HG02943 (cell line): Measurements from ENCODE around the gene SBF2.

Experiments
- ATAC-seq: cut with Tn5 transposase; IDR thresholded peaks from one replicate; pipeline ENCODE4 v1.9.1; 2021; ENCODE audit warnings: mild to moderate bottlenecking, low read depth, moderate library complexity; ENCODE audit not compliant: unreplicated experiment

SBF2 gene

DNA sequence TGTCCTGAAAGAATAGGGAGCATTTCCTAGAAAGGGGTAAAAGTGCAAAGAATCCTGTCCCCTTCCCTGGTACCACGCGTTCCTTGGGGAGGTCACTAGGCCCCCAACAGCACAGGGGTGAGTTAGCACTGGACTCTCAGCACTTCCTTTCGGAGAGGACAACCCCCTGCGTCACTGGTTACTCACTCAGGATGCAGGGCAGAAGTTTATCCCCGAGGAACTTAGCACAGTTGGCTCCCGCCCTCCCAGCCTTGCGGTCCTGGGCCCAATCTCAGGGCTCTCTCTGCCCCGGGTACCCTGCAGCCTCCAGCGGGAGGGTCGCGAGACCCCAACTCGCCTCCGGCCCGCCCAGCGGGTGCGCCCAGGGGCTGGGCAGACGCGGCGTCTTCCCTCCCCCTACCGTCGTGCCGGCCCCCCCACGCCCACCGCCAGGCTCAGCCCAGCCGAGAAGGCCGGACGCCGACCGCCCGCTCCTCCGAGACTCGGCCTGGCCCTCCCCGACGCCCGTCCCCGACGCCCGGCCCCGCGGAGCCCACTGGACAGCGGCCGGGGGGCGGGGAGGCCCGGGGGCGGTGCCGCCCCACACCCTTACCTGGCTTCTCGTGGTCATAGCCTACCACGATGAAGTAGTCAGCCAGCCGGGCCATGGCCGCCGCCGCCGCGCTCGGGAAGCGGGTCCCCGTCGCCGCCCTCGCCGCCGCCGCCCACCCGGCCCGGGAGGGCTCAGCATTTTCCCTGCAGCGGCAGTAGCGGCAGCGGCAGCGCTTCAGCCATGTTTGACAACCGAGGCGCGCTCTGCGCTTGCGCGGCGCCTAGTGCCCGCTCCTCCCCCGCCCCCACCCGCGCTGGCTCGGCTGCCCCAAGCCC, at the start of gene SBF2:
SBF2 (minus strand) TSS at position 797 of the 867 bp plus-strand sequence; CDS start at position 647, 150 bp downstream.
- ATAC-seq: no peak

DNA sequence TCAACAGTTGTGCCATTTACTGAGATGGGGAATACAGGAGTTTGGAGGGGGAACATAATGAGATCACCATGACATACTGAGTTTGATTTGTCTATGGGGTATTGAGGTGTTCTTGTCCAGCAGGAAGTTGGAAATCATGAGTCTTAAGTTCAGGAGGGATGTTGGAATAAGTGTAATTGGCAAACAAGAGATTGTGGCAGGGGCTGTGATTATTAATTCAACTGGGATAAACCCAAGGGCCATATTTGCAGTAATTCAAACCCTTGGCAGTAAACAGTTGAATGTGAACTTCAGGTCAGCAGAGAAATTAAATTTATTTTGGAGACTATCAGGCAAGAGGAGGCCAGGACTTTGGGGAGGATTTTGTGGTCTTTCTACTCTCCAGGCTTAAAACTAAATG, 44.3 kb upstream of the SBF2 start:
- no peak for ATAC-seq

DNA sequence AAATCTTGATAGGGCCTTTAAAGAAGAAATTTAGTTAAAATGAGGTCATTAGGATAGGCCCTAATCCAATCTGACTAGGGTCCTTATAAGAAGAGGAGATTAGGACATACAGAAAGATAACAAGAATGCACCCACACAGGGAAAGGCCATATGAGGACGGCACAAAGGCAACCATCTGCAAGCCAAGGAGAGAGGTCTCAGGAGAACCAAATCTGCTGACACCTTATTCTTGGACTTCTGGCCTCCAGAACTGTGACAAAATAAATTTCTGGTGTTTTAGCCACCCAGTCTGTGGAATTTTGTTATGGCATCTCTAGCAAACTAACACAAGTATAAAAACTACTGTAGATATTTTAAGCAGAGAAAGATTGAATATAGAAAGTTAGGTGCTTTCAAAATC, 39.5 kb upstream of the SBF2 start:
- no peak for ATAC-seq

DNA sequence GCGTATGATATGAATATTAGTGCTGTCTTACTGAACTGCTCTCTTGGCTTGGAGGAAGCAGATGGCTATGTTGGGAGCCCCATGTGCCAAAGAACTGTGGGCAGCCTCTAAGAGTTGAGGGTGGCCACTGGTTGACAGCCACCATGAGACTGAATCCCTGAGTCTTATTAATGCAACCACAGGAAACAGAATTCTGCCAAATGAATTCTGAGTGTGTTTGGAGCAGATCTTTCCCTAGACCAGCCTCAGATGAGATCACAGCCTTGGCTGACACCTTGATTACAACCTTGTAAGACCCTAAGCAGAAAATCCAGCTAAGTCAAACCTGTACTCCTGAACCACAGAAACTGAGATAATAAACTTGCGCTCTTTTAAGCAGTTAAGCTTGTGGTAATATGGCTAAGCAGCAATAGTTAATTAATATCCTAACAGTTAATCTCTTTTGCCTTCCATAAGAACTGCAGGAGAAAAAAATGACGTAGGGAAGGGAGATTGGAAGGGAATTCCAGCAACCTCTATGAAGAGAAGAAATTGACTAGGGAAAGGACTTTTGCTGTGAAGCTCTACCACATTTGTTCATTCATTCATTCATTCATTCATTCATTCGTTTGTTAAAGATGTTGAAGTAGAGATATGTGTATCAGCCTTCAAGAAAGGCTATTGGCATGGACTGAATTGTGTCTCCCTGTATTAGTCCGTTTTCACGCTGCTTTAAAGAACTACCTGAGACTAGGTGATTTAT, 37.7 kb upstream of the SBF2 start:
- ATAC-seq: no peak

DNA sequence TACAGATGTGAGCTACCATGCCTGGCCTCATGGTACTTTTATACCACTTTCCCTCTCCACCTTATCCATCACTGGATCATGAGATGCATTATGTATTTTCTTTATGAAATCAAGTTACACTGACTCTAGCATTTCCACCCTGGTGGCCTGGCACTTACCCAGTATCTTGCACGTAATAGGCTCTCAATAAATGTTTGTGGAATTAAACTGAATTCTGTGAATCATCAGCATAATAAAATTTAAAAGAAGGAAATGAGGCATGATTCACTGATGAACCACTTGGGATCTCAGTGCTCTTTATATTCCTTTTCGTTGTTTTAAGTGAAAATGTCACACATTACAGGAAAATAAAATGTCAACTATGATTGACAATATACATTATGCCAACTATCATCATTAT, 35.9 kb upstream of the SBF2 start:
- no peak for ATAC-seq

DNA sequence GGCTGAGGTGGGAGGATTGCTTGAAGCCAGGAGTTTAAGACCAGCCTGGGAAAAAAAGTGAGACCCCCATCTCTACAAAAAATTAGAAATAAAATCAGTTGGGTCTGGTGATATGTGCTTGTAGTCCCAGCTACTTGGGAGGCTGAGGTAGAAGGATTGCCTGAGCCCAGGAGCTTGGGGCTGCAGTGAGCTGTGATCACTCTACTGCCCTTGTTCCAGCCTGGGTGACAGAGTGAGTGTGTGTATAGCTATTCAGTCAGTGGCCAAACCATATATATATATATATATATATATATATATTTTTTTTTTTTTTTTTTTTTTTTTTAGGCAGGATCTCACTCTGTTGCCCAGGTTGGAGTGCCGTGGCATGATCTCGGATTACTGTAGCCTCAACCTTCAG, 35.3 kb upstream of the SBF2 start:
- ATAC-seq: no peak

DNA sequence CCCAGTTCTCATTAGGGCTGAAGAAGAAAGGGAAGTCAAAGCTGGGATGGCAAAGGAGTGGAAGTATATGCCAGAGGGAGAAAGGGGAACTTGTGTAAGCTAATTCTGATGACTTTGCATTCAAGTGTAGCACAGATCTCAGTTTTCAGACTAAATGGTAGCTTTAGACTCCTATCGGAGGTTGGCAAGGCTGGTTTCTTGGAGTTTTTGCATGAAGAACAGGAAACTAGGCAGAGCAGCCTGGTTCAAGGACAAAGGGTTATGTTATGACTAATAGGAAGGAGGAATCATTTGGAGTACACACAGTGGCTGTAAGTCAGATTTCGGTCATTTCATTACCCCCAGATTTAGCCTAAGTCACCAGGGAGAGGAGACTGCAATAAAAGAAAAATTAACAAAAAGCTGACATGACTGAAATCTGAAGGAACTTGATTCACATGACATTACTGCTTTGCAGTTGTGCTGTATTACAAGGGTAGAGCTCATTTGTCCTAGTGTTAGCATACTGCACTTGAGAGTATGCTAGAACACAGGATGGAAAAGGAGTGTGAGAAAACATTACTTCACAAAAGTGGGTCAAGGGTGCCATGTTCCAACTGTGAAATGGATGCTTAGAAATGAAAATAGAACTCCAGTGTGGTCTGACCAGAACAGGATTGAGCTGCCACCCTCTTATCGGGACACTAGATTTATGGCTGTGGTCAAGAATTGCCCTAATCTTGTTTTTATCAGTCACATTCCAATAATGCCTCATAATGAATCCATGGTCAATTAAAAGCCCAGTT, 34.5 kb upstream of the SBF2 start:
- ATAC-seq: no peak

DNA sequence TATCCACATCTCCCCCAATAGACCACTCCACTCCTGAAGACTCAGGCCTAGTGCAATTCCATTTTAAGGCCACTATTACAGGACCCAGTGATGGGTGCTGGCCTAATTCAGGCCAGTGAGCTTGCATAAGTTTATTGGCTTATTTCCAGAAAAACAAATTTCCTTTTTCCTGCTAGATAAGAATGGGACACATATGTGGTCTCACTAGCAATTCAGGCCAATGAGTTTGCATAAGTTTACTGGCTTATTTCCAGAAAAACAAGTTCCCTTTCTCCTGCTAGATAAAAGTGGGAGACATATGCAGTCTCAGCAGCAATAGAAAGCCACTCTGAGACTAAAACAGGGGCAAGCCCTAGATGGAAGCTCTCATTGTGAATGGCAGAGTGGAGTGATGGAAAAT, 33.2 kb upstream of the SBF2 start:
- no peak for ATAC-seq

DNA sequence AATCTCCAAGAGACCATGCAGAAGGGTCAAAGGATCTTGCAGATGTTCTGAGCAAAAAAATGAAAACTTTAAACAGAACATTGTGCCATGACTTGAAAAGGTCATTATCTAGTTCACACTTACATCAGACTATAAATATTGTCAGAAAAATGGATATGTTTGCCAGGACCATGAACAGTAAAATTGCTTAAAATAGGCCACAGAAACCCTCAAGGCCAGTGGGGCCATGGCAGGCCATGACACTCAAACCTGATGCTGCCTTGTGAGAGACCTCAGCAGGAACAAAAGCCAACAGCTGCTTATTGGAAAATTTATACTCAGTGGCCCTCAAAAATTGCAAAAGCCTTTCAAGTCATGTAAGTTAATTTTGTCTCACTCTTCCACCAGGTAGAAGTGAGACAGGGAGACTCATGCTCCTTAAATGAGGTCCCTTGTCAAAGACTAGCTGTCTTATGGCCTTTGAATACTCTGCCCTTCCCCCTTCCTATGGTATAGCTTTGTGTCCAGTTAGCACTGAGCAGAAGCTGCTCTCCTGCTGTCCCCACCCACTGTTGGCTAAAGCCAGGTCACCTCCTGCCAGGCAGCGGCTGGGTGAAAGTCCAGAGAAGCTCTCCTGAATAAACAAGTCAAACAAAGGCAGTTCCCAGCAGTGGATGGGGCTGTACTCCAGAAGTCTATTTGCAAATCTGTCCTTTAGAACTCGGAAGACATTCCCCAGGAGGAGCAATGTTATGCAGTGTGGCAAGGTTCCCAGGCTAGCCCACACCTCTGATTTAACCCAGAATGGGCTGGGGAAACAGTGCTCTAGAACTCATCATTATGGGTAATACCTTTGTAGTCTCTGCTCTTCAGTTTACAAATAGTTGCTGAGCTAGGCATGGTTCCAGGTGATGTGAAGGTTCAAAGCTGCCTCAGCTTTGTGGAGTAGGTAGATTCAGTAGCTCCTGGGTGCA, 32.3 kb upstream of the SBF2 start:
- ATAC-seq: no peak

DNA sequence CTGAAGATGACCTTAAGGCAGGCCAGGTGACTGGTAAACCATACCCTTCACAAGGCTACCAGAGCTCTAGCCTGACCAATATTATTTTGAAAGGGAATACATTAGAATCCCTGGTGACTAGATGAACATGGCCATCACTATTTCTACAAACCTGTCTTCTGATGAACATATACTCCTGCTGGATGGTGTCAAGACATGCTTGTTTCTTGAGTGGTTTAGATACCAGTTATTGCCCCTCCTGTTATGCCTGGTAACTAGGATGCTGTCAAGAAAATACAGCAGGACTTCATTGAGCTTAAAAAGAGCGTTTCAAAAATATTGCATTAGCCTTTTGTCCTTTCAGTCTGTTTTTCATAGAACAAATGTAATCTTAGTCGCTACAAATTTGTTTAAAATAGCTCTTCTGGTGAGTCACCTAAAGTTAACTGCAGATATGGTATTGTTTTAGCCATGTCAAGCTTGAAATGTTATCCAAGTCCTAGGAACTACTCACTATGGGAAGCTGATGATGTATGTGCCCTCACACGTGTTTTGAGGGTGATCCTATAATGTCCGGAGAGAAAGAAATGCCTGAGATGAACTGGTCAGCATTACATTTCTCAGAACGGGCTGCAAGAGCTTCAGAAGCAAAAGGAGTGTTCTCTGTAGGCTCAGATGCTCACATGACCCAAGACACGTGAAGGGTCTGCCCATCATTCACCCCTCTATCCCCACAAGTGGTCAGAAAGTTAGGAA, 31.4 kb upstream of the SBF2 start:
- no peak for ATAC-seq

DNA sequence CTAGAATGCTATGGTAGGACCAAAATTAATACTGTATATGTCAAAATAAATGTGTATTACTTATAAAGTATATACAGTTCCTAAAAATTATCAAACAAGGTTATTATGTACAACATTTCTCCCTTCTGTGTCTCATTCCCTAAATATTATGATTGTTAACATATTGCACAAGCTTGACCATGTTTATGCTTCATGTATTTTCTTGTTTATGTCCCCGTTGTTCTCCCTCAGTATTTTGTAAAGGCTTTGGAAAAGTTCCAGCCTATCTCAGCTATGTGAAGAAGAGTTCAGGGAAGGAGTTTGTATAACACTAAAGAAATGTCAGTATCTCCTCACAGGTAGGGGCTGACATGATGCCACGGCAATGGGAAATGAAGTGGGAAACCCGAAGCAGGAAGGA, 30.5 kb upstream of the SBF2 start:
- ATAC-seq: no peak

DNA sequence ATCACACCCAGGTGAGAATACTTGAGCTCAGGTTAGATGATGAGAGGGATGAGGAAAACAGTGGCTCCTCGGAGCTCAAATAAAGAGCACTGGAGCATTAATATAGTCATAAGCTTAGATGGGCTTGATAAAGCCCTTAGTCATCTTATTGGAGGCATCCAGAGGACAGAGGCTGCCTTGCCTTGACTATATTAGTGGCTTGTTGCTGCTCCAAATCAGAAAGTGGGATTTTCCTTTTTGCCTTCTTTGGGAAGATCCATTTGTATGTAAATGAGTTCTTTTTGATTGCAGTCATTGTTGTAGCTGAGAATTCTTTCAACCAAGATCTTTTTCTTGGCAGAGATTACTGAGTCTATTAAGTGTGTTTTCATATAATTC, 29.8 kb upstream of the SBF2 start:
- no peak for ATAC-seq

DNA sequence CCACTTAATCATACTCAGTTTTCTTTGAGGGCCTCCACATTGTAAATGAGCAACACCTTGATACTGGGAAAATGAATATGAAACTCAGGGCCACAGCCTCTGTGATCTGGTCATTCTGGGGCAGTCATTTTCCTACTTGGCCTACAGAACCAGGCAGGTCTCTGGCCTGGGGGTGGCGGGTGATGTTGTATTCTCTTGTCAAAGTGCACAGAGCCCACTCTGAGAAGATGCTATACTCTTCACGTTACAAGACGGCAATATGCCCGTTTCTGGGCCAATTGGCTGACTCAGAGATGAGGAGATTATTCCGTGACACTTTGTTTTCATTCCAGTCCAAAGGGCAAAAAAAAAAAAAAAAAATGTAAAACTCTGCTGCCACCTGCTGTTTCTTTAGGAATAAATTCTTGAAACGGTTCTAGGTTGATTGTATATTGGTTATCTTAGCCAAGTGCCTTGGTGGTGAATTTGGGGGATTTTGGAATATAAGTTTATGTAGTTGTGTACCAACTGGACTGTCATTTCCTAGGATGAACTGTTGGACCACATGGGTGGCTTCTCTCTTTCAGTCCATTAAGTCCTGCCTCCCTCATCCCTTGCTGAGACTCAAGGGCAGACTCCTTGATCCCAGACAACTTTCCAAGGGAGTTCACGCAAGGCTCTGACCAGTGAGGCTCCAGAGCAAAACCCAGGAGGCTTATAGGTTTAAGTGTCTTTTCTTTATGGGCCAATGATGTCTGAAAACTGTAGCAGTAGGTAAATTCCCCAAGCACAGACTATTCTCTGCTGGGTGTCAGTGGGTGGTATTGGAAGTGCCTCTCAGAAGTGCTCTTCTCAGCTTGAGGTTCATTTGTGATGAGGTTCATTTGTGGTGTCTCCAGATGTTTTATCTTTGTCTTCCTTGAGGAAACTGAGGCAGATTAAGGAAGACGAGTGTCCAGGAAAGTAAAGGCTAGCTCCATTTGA, 29.1 kb upstream of the SBF2 start:
- ATAC-seq: no peak

DNA sequence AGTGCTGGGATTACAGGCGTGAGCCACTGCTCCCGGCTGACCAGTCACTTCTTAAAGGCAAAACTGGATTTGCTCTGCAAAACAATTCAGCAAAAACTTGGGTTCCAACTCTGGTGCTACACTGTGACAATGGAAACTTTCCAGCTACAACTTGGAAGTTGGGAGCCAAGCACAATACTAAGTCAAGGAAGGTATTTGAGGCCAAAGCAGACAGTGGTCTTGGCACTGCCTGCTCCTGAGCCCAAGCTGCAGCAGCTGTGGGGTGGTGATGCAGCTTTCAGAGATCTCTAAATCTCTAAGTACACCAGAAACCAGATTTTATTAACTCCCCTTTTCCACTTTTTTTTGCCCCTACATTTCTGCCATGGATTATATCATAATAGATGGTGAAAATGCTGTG, 28.4 kb upstream of the SBF2 start:
- no peak for ATAC-seq

DNA sequence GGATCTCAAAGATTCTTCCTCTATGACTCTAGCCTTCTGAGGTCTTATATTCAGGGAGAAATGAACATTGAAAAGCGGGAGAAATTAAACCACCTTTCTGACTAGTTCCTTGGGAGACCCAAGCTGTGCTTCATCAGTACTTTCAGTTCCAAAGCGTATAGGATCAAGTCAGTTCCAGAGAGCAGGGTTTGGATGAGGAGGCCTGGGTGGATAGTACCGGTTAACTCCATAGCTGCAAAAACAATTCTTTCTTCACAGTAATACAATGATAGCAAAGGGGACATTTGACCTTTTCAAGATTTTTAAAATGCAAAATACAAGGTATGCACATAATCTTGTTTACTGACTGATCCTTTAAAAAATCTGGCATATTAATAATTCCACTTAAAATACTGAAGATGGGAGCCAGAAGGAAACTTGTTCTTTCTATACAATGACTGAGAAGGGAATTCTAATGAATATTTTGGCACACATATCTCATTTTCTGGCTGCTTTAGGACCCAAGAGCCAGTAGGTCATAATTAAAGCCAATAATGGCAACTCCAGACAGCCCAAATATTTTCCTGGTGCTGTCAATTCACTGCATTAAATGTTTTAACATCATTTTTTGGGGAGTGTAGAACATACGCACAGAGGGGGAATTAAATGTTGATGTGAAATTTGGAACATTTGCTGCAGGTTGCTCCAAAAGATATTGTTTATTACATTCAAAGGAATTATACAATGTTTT, 26.9 kb upstream of the SBF2 start:
- no peak for ATAC-seq

DNA sequence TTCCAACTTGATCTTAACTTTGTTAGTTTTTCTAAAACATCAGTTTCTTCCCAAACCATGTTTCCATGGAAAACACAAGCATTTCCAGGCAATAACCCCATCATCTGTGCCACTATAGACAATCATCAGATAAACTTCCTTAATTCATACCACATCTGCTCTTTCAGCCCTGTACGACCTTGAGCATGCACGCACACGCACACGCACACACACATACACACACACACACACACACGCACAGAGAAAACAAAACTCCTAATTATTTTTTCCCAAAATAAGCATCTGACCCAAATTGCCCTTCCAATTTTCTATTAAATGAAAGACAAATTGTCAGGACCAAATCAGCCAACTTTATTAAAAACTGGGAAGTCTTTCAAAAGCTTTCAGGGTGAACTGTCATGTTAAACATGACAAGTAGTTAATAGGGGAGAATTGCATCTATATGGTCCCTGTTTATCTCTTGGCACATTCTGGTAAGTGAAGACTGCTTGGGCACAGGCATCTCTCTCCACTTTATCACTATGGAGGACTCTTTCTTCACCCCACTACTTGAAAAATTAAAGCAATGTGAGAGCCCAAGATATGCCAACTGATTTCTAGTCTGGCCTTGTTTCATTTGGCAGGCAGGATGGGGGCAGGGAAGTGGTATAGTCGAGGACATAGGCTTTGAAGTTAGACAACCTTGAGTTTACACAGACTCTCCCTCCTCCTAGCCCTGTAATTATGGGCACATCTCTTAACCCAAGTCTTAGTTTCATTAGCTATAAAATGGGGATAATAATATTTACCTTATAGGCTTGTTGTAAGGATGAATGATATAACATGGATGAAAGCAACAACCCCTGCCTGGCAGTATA, 25.9 kb upstream of the SBF2 start:
- no peak for ATAC-seq

DNA sequence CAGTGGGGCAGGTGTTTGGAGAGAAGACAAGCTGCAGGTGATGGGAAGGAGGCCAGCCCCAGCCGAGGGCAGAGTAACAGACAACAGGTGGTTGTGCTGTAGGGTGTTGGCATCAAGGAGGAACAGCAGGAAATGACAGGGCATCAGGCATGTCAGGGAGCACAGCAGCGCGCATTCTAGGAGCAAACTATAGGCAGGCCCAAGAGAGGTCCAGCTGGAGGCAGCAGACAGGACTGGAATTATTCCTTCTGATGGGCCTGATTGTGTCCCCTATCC, 24.4 kb upstream of the SBF2 start:
- ATAC-seq: no peak
